CD1c-positive myeloid dendritic cell (primary cell): ENCODE data around the gene TMEM44.
A peak's percentile ranks its signal among the peaks of the same experiment; 100 is the strongest.
"Not testable (repeated sequence)": the region's sequence is repeated elsewhere in the genome, so short reads cannot be mapped to it uniquely, and the experiment has no call there.

Experiments
- DNase-seq: peaks from one replicate; pipeline ENCODE4 v3.0.0-alpha.2; 2016; ENCODE audit errors: extremely low spot score

TMEM44 gene

GRCh38 chr3:194554473-194555123 is 78.6 kb downstream of the TMEM44 start:
- DNase-seq = no peak

DNA sequence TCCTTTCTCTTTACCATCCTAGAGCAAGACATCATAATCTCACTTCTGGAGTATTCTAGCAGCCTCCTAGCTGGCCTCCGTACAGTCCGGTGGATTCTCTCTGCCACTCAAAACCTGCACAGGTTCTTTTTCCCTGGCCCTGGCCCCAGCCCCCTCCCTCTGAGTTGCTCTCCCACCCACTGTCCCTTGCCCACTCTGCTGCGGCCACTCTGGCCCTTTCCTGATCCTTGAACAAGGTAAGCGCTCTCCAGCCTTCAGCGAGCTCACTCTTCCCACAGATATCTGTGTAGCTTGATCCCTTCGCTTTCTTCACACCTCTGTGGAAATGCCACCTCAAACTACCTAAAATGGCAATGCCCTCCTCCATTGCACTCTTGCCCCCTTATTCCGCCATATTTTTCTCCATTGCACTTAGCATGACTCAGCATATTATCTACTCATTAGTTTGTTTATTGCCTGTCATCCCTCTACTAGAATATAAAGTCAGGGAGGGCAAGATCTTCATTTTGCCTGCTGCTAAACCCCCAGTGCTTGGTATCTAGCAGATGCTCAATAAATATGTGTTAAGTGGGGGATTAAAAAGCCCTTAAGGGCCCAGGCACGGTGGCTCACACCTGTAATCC is 80.8 kb downstream of the TMEM44 start:
- DNase-seq = no peak

DNA sequence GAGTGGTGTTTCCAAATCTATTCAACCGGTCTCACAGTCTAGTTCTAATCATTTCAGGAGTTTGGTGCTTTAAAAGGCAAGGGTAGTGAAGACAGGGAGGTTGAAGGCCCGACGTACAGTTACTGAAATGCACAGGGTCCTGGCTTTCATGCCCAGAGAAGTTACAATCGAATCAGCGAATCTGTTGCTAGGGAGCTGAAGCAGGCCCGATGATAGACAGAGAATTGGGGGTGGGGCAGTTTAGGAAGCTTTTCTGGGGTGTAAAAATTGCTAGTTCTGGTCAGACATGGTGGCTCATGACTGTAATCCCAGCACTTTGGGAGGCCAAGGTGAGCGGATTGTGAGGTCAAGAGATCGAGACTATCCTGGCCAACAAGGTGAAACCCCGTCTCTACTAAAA is 83.4 kb downstream of the TMEM44 start:
- no peak for DNase-seq

DNA sequence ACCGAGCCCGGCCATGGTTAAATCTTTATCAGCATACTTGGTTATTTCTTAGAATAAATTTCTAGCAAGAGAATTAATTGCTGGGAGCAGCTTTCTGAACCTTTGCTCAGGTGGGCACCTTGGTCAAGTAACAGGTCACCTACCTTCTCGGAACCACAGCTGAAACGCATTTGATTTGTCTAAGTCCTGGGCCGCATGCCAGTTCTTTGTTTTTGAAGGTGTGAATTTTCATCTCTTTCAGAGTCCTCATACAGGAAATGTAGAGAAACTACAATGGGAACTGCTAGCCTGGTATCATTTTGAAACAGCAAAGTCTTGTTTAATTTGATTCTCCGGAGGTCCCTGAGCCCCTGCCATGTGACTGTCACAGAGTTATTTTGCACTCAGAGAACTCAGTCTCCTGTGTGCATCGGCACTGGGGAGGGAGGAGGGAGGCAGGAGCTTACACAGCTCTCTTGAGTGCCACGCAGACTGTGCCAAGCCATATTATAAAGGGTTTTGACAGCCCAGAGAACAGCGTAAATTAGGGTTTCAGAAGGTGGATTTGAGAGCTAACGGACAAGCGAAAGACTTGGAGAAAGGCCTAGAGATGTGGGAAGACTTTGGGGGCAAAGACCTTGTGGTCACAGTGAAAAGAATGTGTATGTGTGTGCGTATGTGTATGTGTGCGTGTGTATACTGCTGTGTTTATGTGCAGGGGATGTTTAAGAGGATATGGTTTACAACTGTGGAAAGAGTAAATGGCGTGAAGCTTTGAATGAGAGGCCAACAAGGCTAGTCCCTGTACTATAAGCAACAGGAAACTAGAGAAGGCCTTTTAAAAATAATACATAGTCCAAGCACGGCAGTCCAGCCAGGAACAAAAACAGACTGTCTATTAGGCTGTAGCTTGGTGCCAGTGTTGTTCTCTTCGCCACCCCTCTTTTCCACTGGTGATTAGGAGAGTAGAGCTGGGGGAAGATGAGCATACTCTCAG is 84.6 kb downstream of the TMEM44 start:
- DNase-seq = no peak

DNA sequence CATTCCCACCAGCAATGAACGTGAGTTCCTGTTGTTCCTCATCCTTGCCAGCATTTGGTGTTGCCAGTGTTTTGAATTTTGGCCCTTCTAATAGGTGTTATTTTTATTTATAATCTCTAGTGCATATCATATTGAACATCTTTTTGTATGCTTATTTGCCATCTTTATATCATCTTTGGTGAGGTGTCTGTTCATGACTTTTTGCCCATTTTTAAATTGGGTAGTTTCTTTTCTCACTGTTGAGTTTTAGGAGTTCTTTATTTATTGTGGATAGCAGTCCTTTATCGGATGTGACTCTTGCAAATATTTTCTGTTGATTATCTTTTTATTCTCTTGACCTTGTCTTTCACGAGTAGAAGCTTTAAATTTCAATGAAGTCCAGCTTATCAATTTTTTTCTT is 86.2 kb downstream of the TMEM44 start:
- DNase-seq = no peak

DNA sequence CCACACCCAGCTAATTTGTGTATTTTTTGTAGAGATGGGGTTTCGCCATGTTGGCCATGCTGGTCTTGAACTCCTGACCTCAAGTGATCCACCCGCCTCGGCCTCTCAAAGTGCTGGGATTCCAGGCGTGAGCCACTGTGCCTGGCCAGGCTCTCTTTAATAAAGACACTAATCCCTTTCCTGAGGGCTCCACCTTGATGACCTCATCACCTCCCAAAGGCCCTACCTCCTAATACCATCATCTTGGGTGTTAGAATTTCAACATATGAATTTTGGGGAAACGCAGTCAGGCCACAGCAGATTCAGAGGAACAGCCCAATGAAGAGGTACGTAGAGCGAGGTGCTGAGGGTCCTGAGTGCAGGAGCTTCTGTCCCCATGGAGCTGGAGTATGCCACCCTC is 87.7 kb downstream of the TMEM44 start:
- DNase-seq = not testable (repeated sequence)

DNA sequence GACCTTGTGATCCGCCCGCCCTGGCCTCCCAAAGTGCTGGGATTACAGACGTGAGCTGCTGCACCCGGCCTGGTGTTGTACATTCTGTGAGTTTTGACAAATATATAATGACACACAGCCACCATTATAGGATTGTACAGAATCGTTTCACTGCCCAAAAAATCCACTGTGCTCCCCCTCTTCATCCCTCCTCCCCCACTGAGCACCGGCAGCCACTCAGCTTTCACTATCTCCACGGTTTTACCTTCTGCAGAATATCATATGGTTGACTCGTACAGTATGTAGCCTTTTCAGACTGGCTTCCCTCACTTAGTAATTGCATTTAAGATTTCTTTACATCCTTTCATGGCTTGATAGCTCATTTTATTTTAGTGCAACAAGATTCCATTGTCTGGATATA is 89.7 kb downstream of the TMEM44 start:
- no peak for DNase-seq

DNA sequence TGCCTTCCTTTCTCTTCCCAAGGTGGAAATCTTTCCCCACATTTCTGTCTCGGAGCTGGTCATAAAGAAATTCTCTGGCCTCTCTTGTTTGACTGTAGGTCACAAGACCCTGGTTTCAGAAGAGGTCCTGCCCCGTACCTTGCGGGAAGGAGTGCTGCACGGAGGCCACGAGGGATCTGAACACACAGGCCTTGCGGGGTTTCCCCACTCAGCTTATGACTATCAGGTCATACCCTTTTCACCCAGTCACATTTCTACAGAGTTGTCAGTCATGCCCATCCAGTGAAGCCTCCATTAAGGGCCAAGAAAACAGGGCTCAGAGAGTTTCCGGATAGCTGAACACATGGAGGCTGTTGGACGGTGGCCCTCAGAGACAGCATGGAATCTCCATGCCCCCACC is 91.7 kb downstream of the TMEM44 start:
- DNase-seq = peak; percentile 23

GRCh38 chr3:194540274-194540905 is 92.8 kb downstream of the TMEM44 start:
- DNase-seq = peak; percentile 71

DNA sequence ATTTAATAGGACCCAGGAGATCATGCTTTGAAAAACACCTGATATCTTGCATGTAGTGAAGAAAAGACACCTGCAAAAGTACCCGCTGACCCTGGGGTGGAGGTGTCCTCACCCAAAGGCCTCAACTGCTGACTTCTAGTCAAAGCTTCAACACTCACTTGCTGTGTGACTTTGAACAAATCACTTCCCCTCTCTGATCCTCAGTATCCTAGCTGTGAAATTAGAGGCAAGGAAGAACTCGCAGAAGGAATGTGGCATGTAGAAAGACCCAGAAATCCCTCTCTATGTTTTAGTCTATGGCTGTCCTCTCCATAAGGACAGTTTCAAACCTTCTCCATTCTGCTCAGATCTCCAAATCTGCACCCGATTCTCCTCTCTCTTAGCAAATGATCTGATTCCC is 93.7 kb downstream of the TMEM44 start:
- DNase-seq = no peak

GRCh38 chr3:194537732-194538247 is 95.4 kb downstream of the TMEM44 start:
- DNase-seq = no peak
